Measurements from ENCODE around the gene VSTM4.

DNA sequence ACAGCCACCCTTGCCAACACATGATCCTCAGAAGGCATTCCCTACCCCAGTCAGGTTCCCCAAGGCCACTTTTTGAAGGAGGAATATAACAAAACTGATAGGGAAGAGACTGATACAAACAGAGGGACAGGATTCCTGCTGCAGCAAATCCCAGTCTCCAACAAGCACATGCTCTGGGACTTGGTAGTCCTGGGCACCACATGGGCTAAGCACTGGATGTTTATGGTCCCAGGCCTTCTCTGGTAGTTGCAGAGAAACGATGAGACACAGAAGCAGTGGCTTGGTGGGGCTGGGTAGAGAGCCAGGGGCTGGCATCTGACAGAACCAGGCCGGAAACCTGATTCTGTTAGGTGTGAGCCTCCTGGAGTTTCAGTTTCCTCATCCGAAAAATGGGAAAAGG, 3.2 kb downstream of the VSTM4 start:
- TF ChIP-seq ZNF644 (tag; IDR thresholded peaks at IDR 0.05; ENCODE audit: low read depth) (no peak), RBM34 (IDR thresholded peaks at IDR 0.05; ENCODE audit: borderline replicate concordance, insufficient read depth, low read length) (no peak), GABPA (tag; conservative IDR thresholded peaks at IDR 0.05; ENCODE audit: low read depth) (no peak), EZH2 (IDR thresholded peaks at IDR 0.05; ENCODE audit: borderline replicate concordance, low read depth, low read length) (no peak)
- TF ChIP-seq, protein P1, sequence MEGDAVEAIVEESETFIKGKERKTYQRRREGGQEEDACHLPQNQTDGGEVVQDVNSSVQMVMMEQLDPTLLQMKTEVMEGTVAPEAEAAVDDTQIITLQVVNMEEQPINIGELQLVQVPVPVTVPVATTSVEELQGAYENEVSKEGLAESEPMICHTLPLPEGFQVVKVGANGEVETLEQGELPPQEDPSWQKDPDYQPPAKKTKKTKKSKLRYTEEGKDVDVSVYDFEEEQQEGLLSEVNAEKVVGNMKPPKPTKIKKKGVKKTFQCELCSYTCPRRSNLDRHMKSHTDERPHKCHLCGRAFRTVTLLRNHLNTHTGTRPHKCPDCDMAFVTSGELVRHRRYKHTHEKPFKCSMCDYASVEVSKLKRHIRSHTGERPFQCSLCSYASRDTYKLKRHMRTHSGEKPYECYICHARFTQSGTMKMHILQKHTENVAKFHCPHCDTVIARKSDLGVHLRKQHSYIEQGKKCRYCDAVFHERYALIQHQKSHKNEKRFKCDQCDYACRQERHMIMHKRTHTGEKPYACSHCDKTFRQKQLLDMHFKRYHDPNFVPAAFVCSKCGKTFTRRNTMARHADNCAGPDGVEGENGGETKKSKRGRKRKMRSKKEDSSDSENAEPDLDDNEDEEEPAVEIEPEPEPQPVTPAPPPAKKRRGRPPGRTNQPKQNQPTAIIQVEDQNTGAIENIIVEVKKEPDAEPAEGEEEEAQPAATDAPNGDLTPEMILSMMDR (IDR thresholded peaks at IDR 0.05 in 2 of 3, conservative IDR thresholded peaks at IDR 0.05 in 1 of 3; ENCODE audit: insufficient read depth in 2 of 3, low read depth in 1 of 3, low read length in 3 of 3), result no peak
